Neural progenitor cell (in vitro differentiated cells): ENCODE data around the gene CNBP.

ENCODE experiments used
- CTCF ChIP-seq: fragments of 200-600 bp; sonication (generic); IDR thresholded peaks from 2 replicates; pipeline ENCODE4 v1.5.1; 2017; ENCODE audit warnings: antibody characterized with exemption, mild to moderate bottlenecking
- EZH2 ChIP-seq: fragments of 200-600 bp; sonication (generic); IDR thresholded peaks from 2 replicates; pipeline ENCODE4 v1.6.1; 2017; ENCODE audit warnings: antibody characterized with exemption, mild to moderate bottlenecking, moderate library complexity
- EZH2phosphoT487 ChIP-seq: fragments of 200-600 bp; sonication (generic); IDR thresholded peaks from 2 replicates; pipeline ENCODE4 v1.6.1; 2017; ENCODE audit warnings: antibody characterized with exemption

GRCh38 chr3:129226374-129226773 is 42.7 kb upstream of the CNBP start:
- no peak for TF ChIP-seq CTCF
- no peak for TF ChIP-seq EZH2phosphoT487
- TF ChIP-seq EZH2: no peak
